T1000 (cell line): Measurements from ENCODE around the gene MTOR.
"Not testable (repeated sequence)": the region's sequence is repeated elsewhere in the genome, so short reads cannot be mapped to it uniquely, and the experiment has no call there.

Experiments
- DNase-seq: peaks from one replicate; lab custom pipeline; 2025; ENCODE audit warnings: mixed read lengths; lab: John Stamatoyannopoulos, UW

The MTOR gene

GRCh38 chr1:11262171-11263049 is at the start of gene MTOR:
MTOR (minus strand) TSS chr1:11262551; CDS start chr1:11259409, 3,142 bp downstream.
- DNase-seq, result peak; percentile 99

GRCh38 chr1:11309385-11309784 is 47.0 kb upstream of the MTOR start:
- DNase-seq, result no peak

- no peak for DNase-seq
These were observed 46.4 kb upstream of the MTOR start for GRCh38 chr1:11308699-11309224.

GRCh38 chr1:11307852-11308251 is 45.5 kb upstream of the MTOR start:
- DNase-seq, result no peak

GRCh38 chr1:11305516-11305915 is 43.2 kb upstream of the MTOR start:
- DNase-seq, result not testable (repeated sequence)

GRCh38 chr1:11302366-11302765 is 40.0 kb upstream of the MTOR start:
- no peak for DNase-seq

GRCh38 chr1:11301601-11302000 is 39.2 kb upstream of the MTOR start:
- no peak for DNase-seq

GRCh38 chr1:11299225-11299574 is 36.8 kb upstream of the MTOR start:
- DNase-seq, result no peak

GRCh38 chr1:11298390-11299224 is 36.3 kb upstream of the MTOR start:
- DNase-seq, result no peak

GRCh38 chr1:11297774-11298173 is 35.4 kb upstream of the MTOR start:
- DNase-seq, result not testable (repeated sequence)

GRCh38 chr1:11295905-11296304 is 33.6 kb upstream of the MTOR start:
- DNase-seq, result no peak

GRCh38 chr1:11294951-11295350 is 32.6 kb upstream of the MTOR start:
- DNase-seq, result no peak

GRCh38 chr1:11293856-11294255 is 31.5 kb upstream of the MTOR start:
- DNase-seq, result no peak

- DNase-seq, result no peak
These were observed 28.7 kb upstream of the MTOR start for GRCh38 chr1:11291049-11291448.

- DNase-seq, result no peak
These were observed 26.7 kb upstream of the MTOR start for GRCh38 chr1:11289064-11289463.

- no peak for DNase-seq
These were observed 24.5 kb upstream of the MTOR start for GRCh38 chr1:11286735-11287410.

- no peak for DNase-seq
These were observed 23.8 kb upstream of the MTOR start for GRCh38 chr1:11285883-11286734.

GRCh38 chr1:11284784-11285183 is 22.4 kb upstream of the MTOR start:
- no peak for DNase-seq

- DNase-seq, result no peak
These were observed 20.8 kb upstream of the MTOR start for GRCh38 chr1:11283151-11283550.

- no peak for DNase-seq
These were observed 19.4 kb upstream of the MTOR start for GRCh38 chr1:11281518-11282331.
